Epithelial cell of alveolus of lung (primary cell): ENCODE results near the gene CDRT4. TPM values are rescaled to one million over a fixed set of nuclear protein-coding genes. Genes with fewer than 3 reads are reported as not detected.

Experiments used
- total RNA-seq: library from RNA; depleted of rRNA; stranded (reverse); fragments of >200 nt; gene quantifications from 2 replicates; pipeline ENCODE4 v1.2.1, GENCODE V29; 2015

The CDRT4 gene
- total RNA-seq, result 1.0 and 1.3 TPM in 2 replicates

GRCh38 chr17:15467592-15467991 lies at the start of gene CDRT4:
Gene CDRT4, minus strand, starts transcription at chr17:15467621. Its CDS starts 27,383 bp downstream, at chr17:15440238.

Other genes with a start within 250 kb of the CDRT4 start
- 42.5 and 135 TPM in 2 replicates for gene PMP22, start 202.3 kb downstream of the CDRT4 start, total RNA-seq
- gene TEKT3, start 126.0 kb downstream of the CDRT4 start, total RNA-seq, result not detected in 2 replicates
- 5.2 and 9.3 TPM in 2 replicates for gene TVP23C, start 95.9 kb upstream of the CDRT4 start, total RNA-seq
- 0.13 TPM in 1 of 2 replicates, not detected in the other for gene FBXW10B, start 152.1 kb upstream of the CDRT4 start, total RNA-seq
- 23.1 and 33.1 TPM in 2 replicates for gene TRIM16, start 216.7 kb upstream of the CDRT4 start, total RNA-seq
- 26.2 and 60.8 TPM in 2 replicates for gene ZNF286A, start 232.1 kb upstream of the CDRT4 start, total RNA-seq